Panc1 (cell line): ENCODE results near the gene PAPPA.

Experiments used
- CTCF ChIP-seq: fragments of 450-650 bp; IDR thresholded peaks from 2 replicates; pipeline ENCODE4 v1.5.1; 2017; ENCODE audit warnings: mild to moderate bottlenecking
- POLR2AphosphoS5 ChIP-seq: IDR thresholded peaks from 2 replicates; pipeline ENCODE4 v1.6.1; 2012; ENCODE audit warnings: mild to moderate bottlenecking, low read depth, low read length, moderate library complexity
- REST ChIP-seq, 2 experiments: IDR thresholded peaks; 2 replicates each; pipeline ENCODE4 v1.6.1; 2011 to 2012; ENCODE audit warnings: low read depth in 2 of 2, control low read depth in 1 of 2, low read length in 1 of 2, mild to moderate bottlenecking in 1 of 2, moderate library complexity in 1 of 2; ENCODE audit not compliant: insufficient read depth in 1 of 2
- TCF7L2 ChIP-seq: IDR thresholded peaks from 2 replicates; pipeline ENCODE4 v1.6.1; 2011; ENCODE audit warnings: mild to moderate bottlenecking, low read depth, low read length, inconsistent platforms

GRCh38 chr9:116340270-116340669 lies 186.7 kb downstream of the PAPPA start:
- TF ChIP-seq CTCF (no peak), TCF7L2 (no peak), REST (IDR thresholded peaks at IDR 0.05; ENCODE audit: insufficient read depth in 1 of 2, low read depth in 2 of 2, low read length in 1 of 2) (no peak), POLR2AphosphoS5 (no peak)
